NCI-H2227 (cell line): ENCODE results near the gene COL4A1.

ENCODE experiments used
- DNase-seq: peaks from one replicate; lab custom pipeline; 2025; ENCODE audit not compliant: unreplicated experiment; lab: John Stamatoyannopoulos, UW

COL4A1 gene

DNA sequence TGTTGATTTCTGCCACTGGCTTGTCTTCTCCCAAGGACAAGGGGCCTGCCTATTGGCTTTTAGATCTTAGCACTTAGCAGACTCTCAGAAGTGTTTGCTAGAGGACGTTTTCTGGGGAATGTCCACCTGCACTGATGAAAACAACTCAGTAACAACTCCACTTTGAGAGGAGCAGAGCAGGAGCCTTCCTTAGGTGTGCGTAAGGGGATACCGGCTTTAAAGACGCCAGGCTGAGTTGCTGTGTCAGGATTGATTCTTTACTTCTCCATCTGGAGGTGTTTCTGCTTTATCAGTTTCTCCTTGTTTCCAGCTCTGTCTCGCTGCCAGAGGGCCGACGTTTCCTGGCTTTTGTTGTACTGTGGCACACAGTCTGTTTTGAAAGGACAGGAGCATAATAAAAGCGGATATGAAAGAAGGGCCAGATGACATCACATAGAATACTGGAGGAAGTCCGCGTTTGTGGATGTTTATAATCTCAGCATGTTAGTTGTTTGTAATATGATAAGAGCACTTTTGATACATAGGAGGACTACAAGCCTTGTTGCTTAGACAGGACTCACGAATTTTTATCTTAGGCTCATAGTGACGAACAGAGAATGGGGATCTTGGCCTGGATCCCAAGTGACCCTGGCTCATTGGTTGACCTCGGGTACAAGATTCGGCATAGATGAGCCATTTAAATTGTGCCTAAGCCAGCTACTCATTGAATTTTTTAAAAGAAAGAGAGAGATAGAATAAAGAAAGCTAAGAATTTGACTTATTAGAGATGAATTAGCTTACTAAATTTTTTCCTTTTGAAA is 34.7 kb upstream of the COL4A1 start:
- no peak for DNase-seq

DNA sequence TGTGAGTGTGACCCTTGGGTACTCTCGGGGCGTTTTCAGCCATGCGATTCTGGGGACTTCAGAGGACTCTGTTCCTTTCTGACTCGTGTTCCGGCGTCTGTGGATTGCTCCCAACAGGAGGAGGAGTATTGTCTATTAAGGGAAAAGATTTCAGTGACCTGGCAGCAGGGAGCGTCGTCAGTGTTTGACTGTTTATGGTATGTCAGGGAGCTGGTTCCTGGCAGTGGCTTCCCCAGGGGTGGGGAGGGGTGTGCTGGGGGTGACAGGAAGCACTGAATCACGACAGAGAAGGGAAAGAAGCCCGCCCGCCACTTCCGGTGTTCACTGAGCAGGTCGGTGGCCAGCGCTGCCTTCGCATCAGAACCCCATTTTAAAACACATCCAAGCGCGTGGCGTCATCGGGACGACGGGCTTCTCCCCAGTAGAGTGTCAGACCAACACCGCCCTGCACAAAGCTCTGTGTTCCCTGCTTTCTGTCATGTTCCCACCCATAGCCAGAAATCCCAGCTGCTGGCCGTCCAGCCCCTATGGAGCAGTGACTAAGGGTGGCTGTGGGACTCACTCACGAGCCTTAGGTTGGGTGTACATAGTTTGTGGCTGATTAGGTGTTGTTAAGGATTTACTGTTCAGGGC is 34.0 kb upstream of the COL4A1 start:
- DNase-seq = no peak

DNA sequence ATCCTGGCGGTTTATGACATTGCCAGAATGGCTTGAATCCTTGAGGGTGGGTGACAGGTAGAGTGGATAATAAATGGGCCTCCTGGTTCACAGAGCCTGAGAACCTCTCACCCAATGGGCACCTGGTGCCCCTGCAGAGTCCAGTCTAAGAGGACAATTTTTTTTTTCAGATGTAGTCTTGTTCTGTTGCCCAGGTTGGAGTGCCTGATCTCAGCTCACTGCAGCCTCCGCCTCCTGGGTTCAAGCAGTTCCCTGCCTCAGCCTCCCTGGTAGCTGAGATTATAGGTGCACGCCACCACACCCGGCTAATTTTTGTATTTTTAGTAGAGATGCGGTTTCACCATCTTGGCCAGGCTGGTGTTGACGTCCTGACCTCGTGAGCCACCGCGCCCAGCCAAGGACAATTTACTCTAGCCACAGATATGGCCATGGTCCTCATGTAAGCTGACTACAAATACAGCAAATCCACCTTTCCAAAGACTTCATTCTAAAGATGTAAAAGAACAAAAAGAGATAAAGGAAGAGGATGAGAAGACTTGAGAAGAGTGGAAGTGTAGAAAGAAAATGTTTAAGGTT is 33.1 kb upstream of the COL4A1 start:
- DNase-seq = no peak

DNA sequence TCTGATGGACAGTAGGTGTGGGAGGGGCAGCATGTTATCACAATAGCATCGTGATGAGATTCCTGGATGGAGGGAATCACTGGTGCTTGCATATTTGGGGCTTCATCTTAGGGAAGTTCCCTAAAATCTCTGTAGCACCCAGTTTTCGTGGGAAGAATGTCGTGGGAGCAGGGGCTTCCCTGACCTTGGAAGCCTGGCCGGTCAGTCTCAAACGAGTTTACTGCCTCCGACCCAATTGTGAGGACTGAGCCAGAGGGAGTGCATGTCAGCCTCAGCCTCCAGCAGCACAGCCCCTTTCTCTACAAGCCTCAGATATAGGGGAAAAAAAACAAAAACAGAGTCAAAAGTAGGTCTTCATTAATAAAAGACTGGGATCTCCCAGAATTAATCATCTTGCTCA is 32.3 kb upstream of the COL4A1 start:
- no peak for DNase-seq

DNA sequence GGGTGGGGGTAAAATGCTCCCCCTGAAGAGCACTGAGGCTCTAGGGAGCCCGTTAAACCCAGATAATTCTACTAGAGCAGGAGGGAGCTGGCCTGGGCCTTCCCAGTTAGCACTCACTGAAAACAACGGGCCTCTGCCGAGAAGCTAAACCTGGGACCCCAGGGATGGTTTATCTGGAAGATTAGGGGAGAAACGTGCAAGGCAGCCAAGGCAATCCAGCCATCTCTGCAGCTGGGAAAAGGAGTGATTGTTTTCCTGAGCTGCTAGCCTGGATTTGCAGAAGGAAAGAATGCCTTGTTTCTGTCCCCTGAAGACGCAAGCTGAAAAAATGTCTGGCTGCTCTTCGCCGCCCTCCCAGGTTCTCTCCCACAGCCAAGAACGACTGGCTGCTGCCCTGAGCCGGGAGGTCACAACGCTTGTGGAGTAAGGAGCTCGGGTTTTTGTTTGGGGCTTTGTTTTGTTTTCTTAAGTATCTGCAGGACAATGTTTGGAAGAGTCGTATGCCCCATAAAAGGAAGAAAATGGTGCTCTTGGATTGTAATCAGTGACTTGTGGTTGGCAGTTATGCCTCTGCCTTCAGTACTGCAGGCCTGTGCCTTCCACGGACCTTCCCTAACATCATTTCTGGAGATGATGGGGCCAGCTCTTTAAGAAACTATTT is 31.6 kb upstream of the COL4A1 start:
- DNase-seq = no peak

DNA sequence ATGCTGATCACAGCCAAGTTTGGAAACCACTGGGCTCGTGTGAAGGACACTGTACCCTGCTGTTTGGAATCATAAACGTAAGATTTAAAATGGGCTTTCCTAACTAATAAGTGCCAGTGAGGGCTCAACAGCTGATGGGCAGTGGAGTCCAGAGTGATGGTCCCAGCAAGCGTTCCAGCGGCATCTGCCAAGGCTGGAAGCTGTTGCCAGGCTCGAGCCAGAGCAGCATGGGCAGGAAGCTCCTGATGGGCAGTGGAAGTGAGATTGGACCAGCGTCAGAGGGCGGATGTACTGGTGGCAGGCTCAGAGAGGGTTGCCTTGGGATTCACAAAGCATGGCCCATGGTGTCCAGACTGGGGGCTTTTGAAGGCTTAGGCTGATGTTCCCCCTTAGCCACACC is 30.3 kb upstream of the COL4A1 start:
- no peak for DNase-seq

- no peak for DNase-seq
Measured at GRCh38 chr13:110336681-110337080, 29.7 kb upstream of the COL4A1 start.

GRCh38 chr13:110336108-110336507 is 29.2 kb upstream of the COL4A1 start:
- no peak for DNase-seq

GRCh38 chr13:110334841-110335490 is 28.0 kb upstream of the COL4A1 start:
- no peak for DNase-seq

DNA sequence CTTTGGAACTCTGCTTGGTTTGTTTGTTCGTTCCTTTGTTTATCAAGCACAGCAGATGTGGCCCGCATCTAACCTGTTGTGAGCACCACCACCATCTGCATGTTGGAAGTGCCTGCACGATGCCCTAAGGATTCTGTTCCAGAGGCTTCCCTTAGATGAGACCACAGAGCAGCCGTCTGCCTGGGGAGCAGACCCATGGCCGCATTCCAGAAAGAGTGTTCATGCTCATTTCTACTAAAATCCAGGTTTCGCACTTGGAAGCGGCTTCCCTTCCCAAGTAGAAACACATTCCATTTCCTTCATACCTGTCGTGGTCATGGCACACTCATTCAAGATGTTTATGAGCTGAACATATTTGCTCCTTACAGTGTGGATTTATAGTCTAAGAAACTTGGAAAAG is 27.3 kb upstream of the COL4A1 start:
- DNase-seq = no peak

GRCh38 chr13:110333837-110334236 is 26.9 kb upstream of the COL4A1 start:
- no peak for DNase-seq

- no peak for DNase-seq
Measured at GRCh38 chr13:110332750-110333149, 25.8 kb upstream of the COL4A1 start.

GRCh38 chr13:110331362-110331761 is 24.4 kb upstream of the COL4A1 start:
- DNase-seq = no peak

DNA sequence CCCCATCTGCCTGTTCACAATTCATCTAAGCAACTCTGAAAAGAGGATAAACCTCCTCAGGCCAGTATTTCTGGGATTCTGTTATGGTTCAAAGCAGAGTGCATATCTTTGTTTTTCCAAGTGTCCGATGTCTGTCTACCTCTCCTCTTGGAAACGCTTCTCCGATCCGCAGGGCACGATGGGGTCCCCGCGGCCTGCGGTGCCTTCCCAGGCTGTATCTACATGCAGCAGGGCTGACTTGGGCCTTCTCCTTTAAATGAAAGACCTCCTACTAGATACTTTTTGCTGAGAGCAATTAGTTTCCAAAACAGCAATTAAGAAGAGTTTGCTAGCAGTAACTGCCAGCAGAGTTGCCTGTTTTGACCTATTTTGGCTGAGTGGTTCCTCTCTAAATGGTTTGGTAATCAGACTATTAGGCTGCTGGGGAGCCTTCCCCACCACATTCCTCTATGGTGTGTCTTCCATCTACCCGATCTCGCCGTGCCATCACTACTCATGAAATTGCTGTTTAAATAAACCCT is 23.6 kb upstream of the COL4A1 start:
- no peak for DNase-seq

DNA sequence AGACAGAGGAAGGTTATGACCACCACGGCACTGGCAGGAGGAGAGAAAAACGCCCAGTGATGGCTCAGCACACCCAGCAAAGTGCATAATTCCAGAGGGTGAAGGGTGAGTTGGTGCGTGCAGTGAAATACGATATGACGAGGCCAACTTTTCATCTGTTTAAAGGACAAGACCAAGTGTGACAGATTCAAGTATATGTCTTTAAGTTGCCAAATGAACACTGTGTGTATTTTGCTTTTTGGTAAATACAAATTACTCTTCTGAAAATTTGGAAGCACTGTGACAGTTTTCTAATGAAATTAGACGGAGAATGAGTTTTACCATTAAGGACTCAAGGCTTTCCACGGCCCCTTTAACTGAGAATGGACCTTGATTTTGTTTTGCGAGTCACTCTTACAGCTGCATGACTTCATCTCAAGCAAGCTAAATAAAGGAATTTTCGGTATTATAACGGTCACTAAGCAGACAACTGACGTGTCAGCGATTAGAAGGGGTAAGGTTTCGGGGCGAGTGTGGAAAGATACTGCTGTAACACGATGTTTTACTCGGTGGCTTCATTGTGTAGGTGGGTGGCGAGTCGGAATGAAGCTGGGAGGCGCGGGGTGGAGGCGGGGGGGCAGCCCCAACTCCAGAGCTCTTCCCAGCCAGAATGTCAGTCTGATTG is 23.0 kb upstream of the COL4A1 start:
- no peak for DNase-seq

GRCh38 chr13:110329258-110329657 is 22.3 kb upstream of the COL4A1 start:
- DNase-seq = no peak

- DNase-seq = no peak
Measured at GRCh38 chr13:110328573-110328972, 21.6 kb upstream of the COL4A1 start.

DNA sequence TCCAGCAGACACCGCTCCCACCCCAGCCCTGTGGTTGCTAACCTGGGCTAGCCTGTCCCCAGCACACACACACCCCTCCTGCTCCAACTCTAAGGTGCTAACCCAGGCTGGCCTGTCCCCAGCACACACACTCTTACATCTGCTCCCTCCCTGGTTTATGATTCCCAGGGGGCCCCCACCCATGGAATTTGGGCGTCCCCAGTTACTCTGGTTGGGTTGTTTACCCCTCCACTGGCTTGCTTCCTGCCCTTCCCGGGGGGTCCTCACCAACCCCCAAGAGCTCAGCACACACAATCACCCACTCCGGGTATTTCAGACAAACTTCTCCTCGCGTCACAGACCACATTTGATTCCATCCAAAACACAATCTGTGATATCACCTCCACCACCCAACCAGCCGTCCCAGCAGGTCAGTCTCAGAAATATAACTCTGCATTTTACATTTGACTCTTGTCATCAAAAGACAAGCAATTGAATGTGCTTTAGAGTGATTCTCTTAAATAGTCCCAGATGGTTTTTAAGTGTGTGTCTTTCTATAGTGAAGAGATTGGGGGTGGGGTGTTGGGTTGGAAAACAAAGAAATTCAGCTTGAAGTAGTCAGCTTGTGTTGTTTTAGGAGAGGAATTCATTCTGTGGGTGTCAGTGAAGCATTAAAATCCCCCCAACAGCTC is 20.2 kb upstream of the COL4A1 start:
- DNase-seq = no peak

- no peak for DNase-seq
Measured at GRCh38 chr13:110326263-110326904, 19.4 kb upstream of the COL4A1 start.
